ENCODE data around the gene PKP4.

GRCh38 chr2:158519481-158519880, 62.7 kb downstream of the PKP4 start:
- no peak for TF ChIP-seq CTCF (conservative IDR thresholded peaks at IDR 0.05)
- TF ChIP-seq EZH2 (IDR thresholded peaks at IDR 0.05; ENCODE audit: low read depth), result no peak

Data from PC-9 (cell line).